Measurements from ENCODE around the gene CSNK1D. TPM values are rescaled to one million over a fixed set of nuclear protein-coding genes. Genes with fewer than 3 reads are reported as not detected.
"Not testable (repeated sequence)": the region's sequence is repeated elsewhere in the genome, so short reads cannot be mapped to it uniquely, and the experiment has no call there.

The CSNK1D gene
- polyA plus RNA-seq, 1 donor = 125 TPM

DNA sequence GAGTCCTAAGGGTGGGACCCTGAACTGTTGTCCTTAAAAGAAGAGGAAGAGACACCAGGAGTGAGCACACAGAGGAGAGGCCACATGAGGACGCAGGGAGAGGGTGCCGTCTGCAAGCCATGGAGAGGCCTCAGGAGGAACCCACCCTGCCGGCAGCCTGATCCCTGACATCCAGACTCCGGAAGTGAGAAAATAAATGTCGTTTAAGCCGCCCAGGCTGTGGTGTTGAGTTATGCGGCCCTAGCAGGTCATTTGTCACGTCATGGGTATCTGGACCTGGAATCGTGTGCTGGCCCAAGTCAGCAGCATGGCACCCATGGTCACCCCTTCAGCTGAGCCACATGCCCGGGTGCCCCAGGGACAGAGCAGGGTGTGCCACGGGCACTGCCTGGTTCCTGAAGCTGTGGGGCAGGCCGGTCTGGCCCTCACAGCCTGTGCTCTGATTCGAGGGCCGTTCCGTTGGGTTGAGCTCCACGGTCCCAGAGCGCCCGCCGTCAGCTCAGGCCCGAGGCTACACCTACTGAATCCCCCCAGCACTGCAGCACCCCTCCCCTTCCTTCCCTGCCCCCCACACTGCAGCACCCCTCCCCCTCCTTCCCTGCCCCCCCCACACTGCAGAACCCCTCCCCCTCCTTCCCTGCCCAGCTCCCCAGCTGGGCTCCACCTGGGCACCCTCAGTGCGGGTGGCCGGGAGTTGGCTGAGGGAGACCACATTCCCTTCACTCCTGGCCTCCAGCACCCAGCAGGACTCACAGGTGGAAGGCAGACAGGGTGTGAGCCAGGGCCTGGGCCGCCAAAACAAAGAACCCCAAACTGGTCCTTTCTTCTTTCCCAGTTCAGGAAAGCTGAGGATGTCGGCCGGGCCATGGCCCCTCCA, 58.2 kb downstream of the CSNK1D start:
- no peak for DNase-seq

DNA sequence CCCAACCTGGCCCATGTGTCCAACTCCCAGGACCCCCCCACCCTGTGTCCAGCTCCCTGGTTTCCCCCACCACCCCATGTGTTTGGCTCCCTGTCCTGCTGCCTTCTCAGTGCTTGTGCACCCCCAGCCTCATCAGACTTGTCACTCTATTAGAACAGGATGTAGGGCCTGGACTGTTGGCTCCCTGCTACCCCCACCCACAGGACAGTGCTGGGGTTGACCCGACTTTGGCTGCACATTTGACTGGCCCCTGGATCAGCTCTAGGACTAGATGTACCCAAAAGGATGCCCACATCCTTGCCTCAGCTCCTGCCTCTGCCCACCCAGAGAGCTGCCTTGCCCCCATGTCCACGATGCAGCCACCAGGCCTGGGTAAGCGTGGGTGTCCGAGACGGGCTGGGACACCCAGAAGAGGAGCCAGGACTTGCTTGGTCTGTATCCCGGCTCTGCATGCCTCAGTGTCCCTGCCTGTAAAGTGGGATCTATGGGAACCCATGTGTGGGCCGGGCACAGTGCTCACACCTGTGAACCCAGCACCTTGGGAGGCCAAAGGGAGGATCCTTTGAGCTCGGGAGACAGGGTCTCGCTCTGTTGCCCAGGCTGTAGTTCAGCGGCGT, 59.4 kb downstream of the CSNK1D start:
- no peak for DNase-seq

DNA sequence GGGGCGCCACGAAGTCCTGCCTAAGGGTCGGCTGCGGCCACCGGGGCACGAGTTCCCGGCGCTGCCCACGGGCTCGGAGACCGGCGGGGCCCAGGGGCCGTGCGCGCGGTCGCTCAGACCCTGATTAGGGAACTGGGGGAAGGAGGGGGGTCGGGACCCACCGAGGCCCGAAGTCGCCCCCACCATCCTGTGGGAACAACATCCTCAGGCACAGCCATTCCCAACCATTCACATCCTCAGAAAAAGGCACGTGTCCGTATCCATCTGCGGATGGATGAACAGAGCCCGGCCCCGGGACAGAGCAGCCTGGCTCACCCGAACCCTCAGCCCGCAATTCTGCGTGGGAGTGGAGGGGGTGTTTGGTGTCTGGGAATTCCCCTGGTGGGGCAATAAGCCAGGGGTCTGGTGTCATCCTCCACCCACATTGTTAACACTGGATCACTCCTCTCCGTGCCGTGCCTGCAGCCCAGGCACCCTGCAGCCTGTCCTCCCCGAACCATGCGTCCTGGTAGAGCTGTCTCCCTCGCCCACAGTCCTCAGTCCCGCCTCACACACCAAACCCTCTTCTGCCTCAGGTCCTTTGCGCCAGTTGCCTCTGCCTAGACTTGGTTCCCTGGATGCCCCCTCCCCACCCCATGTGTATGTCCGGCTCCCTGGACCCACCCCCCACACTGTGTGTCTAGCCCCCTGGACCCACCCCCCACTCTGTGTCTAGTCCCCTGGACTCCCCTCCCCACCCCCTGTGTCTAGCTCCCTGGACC, 60.1 kb downstream of the CSNK1D start:
- no peak for DNase-seq

DNA sequence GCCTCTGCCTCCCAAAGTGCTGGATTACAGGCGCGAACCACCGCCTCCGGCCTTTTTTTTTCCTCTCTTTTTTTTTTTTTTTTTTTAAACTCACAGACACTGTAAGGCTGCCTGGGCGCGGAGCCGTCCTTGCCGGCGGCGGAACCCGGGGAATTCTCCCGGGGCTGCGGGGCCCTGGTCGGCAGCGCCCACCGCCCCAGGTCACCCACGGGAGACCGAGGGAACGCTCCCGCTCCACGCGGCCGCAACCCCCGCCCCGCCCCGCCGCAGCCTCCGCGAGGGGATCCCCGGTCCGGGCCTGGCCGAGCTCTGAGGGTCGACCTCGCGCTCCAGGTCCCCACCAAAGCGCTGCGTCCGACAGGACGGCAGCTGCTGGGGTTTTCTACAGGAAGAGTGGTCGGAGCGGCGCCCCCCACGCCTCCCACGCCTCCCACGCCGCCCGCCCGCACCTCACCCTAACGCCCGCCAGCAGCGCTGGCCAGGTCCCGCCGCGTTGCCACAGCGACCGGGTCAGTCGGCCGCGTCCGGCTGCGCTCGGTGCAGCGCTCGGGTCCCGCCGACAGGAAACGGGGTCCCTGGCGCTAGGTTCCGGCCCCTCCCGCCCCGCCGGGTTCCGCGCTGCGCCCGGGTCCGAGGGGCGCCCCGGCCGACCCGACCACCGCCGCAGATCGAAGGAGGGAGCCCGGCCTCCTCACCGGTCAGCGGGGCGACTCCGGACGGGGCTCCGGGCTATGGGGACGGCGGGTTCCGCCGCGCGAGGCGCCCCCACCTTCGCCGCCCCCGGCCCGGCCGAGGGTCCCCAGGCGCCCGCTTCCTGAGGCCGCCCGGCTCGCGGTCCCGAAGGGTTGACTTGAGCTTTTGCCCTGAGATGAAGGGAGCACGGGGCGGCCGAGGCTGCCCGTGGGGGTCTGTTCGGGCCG, 60.9 kb downstream of the CSNK1D start, which contains the start of gene CCDC57:
CCDC57 (minus strand) TSS at position 512 of the 920 bp plus-strand sequence. CDS start 10,898 bp downstream, outside the sequence.
- DNase-seq = no peak

DNA sequence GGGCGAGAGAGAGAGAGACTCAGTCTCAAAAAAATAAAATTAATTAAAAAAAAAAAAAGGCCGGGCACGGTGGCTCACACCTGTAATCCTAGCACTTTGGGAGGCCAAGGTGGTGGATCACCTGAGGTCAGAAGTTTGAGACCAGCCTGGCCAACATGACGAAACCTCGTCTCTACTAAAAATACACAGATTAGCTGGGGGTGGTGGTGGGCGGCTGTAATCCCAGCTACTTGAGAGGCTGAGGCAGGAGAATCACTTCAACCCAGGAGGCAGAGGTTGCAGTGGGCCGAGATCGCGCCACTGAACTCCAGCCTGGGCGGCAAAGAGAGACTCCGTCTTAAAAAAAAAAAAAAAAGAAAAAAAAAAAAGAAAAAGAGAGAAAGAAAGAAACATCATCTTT, 62.8 kb downstream of the CSNK1D start:
- DNase-seq = not testable (repeated sequence)

DNA sequence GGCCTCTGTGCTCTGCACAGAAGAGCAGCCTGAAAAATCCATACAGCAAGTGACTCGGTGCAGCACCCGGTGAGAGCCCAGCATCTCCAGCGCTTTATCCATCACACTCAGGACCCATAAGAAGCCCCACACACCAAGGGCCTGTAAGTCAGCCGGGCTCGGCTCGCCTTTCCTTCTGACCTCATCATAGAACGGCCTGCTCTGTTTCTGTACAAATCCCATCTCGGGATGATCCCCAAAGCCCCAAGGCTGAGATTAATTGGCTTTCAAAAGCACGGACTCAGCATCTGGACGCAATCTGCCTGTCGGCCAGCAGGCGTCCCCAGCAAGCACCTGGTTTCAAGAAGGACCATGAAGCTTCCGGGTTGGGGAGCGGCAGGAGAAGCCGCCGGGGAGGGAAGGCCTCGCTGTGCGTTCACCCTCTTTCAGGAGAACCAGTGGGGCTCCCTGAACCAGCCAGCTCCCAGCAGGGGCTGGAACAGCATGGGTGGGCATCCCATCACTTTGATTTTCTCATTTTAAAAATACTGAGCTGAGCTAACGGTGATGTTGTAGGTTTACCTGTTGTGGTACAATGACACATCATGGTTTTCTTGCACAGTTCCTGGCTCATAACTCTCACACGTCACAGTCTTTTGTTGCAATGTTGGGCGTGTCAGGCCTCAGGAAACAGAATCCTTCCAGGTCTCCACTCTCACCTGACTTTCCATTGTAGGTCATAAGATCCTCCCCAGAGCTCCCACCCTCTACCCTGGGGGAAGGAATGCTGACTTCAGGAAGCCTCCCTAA, 67.6 kb downstream of the CSNK1D start:
- DNase-seq = no peak

DNA sequence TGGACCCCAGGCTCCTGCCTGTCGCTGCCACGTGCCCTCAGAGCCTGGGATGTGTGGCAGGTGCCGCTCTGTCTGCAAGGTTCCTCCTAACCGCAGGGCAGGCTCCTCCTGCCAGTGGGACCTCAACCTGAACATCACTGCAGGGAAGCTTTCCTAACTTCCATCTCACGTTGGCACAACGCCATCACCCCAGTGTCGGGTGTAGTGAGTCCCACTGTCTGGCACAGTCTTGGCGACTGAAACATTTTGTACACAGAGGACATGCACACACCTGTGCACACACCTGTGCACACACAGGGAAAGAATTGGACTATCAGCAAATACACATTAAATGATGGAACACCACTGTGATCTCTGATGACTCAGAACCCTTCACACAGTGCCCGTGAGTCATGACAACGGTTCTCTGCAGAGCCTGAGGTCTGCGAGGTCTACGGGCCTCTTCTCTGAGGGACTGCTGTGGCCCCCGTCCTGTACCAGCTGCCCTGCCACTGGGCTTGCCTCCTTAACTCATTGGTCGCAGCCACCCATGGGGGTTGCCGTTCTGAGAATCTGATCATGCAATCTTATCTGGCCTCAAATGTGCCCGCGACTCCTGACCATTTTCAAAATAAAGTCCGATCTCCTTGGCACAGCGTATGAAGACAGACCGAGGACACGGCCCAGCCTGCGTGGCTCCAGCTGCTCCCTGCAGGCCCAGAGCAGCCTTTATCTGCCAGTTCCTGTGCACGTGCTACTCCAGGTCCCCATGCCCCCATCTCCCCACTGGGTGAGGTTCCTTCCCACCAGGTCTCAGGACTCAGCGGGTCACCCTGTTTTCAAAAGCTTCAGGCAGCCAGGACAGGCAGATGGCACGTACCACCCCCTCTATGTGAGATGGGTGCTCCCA, 68.4 kb downstream of the CSNK1D start:
- DNase-seq = no peak

DNA sequence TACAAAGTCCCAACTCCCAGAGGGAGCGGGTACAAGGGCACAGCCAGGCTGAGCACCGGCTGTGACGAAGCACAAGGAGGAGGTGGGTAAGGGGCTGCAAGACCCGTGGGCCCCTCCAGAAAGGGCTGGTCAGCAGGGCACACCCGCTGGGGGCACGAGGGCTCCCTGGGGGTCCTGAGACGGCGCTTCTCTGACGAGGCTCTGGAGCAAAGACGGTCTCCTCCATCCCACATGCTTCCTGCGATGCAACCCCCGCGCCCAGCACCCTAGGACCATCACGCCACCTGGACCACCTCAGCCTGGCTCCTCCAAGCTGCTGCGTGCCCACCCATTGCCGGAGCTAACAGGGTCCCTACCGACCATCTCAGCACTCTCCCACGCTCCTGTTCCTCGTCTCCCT, 69.6 kb downstream of the CSNK1D start:
- DNase-seq = no peak

DNA sequence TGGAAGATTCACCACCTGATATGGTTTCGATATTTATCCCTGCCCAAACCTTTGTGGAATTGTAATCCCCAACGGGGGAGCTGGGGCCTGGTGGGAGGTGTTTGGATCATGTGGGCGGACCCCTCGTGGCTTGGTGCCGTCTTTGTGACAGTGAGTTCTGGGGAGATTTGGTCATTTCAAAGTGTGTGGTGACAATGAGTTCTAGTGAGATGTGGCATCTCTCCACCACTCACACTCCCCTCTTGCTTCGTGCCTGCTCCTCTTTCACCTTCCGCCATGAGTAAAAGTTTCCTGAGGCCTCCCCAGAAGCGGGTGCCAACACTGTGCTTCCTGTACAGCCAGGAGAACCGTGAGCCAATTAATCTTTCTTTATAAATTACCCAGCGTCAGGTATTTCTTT, 70.5 kb downstream of the CSNK1D start:
- DNase-seq = no peak

DNA sequence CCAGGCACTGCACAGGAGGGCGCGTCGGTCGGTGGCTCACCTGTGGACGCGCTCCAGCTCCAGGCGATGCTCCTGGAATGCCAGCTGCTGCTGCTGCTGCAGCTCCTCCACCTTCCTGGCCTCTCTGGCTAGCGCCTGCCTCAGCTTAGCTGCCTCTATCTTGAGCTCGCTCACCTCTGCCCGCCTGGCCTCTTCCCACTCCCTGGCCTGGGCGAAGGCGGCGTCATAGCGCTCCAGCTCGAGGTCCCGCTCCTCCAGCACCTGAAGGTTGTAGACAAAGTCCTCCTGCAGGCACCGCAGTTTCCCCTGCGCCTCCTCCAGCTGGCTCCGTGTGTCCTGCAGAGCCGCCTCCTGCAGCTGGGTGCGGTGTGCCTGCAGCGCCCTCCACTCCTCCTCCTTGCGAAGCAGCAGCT, 72.0 kb downstream of the CSNK1D start:
- DNase-seq = no peak

DNA sequence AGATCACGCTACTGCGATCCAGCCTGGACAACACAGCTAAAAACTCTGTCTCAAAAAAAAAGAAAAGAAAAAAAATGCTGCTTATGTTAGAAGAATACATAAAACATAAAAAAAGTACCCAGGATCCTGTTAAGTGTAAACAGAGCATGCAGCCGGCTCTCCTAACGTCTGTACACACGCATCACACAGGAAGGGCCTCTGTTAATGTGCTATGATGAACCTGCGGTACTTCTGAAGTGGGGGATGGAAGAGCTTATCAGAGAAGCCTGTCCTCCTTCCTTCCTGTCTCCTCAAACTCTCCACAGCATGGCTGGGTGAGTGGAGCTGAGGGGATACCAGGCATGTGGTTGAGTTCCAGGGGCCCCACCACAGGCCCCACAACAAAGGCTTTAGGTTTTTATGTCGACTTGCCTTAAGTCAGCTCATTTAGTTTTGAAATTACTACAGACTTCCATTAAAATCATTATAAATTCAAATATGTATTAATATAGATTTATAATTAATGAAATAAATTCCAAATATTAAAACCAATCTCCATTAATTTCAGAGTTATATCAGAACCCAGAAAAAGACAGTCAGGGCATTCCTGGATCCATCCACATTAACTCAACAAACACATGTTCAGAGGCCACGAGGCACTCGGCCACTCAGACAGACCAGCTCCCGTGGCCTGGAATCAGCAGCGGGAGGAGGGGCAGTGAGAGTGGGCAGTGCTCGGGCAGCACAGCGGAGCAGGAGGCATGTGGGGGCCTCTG, 72.6 kb downstream of the CSNK1D start:
- no peak for DNase-seq

DNA sequence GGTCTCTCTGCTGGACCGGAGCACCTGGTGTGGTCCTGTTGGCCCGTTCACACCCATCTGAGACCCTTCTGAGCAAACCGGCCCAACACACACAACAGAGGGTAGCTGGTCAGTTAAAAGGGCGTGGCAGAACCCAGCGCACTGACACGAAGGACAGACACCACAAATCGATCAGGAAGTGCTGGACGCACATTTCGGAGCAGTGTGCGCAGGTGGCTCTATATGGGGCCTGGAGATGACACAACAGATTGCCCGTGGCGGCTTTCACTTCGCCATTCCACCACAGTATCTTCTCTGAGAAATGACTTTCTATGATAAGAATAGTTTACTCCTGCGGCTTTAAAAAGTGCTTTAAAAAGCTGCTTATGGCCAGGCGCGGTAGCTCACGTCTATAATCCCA, 73.4 kb downstream of the CSNK1D start:
- DNase-seq = no peak

DNA sequence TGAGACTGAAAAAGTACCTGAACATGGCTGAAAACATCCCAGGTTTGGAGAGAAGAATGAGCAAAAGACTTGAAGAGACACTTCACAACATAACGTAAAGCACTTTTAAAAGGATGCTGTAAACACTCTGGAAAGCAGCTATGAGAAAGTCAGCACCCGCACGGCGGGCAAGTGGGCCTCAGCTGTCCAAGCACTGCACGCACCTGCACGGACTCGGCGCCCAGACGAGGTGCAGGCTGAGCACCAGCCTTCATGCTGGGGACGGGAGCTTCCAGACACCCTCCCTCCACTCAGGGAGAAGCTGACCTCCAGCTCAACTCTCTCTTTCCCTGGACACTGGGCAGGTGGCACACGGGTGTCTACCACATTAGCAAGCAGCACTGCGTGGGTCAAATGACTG, 74.0 kb downstream of the CSNK1D start:
- no peak for DNase-seq

DNA sequence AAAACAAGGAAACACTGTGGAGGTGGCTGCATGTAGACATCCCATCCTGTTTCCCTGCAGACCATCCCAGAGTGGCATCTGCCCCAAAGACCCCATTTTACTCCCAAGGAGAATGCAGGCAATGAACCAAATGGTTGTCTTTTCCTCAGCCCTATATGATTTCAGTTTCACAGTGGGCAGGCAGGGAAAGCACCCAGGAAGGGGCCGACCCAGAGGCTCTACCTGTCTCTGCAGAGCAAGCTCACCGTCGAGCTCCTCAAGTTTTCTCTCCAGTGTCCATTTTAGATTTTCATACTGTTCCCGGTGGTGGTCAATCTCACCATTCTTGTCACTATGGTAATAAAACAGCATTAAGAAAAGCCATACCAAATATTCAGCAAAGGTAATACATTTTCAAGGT, 75.4 kb downstream of the CSNK1D start:
- DNase-seq = no peak

DNA sequence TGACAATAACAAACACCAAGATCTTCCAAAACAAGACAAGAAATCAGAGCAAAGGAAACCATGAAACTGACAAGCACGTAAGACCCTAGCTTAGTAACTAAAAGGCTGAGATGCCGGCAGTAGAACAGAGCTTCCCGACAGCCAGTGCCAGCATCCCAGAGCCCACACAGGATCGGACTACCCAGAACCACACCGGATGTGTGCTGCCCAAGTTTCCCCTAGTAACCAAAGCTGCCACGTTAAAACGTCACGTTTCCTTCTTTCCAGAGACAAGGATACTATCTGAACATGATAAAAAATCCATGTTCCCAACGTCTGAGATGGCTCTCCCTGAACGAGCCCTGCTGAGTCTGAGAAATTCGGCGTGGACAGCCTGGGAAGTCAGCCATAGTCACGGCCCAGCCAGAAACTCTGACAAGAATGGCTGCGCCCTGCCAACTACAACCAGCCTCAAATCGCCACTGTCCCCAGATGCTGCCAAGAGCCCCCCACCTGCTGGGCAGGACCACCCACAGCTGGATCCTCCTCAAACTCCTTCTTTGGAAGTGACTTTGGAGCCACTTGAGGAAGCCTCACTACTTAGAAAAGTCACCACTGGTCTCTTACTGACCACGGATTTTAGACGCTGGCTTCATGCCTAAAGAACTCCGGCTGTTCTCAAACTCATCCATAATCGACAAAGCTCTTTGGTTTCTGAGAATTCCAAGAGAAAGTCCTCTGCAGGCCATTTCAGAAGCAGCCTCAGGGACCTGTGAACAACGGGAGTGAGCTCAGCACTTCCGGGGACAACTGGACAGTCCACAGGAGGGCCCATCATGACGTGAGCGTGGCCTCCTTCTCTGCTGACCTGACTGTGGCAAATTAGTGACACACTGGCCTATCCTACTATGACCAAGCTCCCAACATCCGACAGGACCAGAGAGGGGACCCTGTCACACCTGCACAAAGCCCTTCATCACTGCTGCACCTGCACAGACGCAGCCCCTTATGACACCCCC, 77.5 kb downstream of the CSNK1D start:
- no peak for DNase-seq

DNA sequence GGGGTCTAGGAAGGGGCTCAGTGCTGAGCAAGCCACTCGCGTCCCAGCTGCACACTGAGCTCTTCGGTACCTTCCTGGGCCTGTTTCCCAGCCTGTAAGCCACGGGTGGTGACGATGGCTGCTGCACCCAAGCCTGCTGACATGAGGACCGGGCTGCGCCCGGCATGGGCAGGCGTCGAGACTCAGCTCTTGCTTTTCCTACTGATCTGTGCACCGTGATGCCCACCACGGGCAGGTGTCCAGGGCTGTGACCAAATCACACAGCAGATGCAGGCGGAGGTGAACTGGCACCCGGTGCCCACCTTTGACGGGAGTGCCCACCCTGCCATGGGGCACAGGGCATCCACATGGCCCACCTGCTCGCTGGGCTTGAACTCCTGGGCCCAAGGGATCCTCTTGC, 78.7 kb downstream of the CSNK1D start:
- no peak for DNase-seq

DNA sequence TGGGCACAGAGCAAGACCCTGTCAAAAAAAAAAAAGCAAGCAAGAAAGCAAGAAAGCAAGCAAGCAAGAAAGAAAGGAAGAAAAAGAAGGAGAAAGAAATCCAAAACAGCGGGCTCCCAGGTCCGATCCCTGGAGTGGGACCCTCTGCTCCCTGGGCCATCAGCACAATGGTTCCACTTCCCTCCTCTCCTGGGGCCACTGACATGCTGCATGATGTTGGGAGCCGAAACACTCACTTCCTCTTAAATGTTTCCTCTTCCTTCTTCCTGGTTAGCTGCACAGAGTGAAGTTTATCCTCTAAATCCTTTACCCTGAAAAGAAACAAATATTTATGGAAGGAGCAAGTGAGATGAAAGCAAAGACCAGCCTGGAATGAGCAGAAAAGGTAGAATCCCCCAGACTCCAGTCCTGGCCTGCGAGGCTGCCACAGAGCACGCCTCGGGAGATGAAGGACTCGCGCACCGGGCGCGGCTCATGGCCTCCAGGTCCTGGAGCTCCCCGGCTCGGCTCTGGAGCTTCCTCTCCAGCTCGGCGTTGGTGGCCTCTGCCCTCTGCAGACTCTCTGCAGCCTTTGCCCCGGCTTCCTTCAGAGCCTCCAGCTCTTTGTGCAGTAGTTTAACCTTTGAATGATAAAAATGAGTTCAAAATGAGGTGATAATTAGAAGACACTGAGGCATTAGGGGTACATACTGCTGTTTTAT, 79.8 kb downstream of the CSNK1D start:
- no peak for DNase-seq
